HS-27A (cell line): ENCODE data around the gene IFT43.

Experiments used
- DNase-seq: peaks from one replicate; pipeline ENCODE4 v3.0.0-alpha.2; 2012; ENCODE audit warnings: low read depth, missing footprints

IFT43 gene

GRCh38 chr14:76015668-76016067 lies 30.1 kb downstream of the IFT43 start:
- DNase-seq, result no peak

GRCh38 chr14:76019676-76020075 lies 34.1 kb downstream of the IFT43 start:
- no peak for DNase-seq

GRCh38 chr14:76022991-76023390 lies 37.4 kb downstream of the IFT43 start:
- DNase-seq, result no peak

GRCh38 chr14:76023757-76024156 lies 38.2 kb downstream of the IFT43 start:
- DNase-seq, result no peak

GRCh38 chr14:76024211-76024907 lies 38.8 kb downstream of the IFT43 start:
- DNase-seq, result no peak

GRCh38 chr14:76034566-76034965 lies 49.0 kb downstream of the IFT43 start:
- DNase-seq, result no peak

GRCh38 chr14:76040704-76041103 lies 55.1 kb downstream of the IFT43 start:
- DNase-seq, result no peak

GRCh38 chr14:76045773-76046172 lies 60.2 kb downstream of the IFT43 start:
- no peak for DNase-seq

GRCh38 chr14:76050250-76050649 lies 64.7 kb downstream of the IFT43 start:
- DNase-seq, result no peak

GRCh38 chr14:76050797-76051392 lies 65.3 kb downstream of the IFT43 start:
- peak; percentile 24 for DNase-seq

- DNase-seq, result no peak
These were observed 66.3 kb downstream of the IFT43 start for GRCh38 chr14:76051717-76052465.

GRCh38 chr14:76053572-76054355 lies 68.2 kb downstream of the IFT43 start:
- no peak for DNase-seq

- DNase-seq, result no peak
These were observed 69.8 kb downstream of the IFT43 start for GRCh38 chr14:76055330-76055729.

- no peak for DNase-seq
These were observed 70.6 kb downstream of the IFT43 start for GRCh38 chr14:76056128-76056527.

GRCh38 chr14:76057914-76058313 lies 72.4 kb downstream of the IFT43 start:
- no peak for DNase-seq

GRCh38 chr14:76063327-76063726 lies 77.8 kb downstream of the IFT43 start:
- no peak for DNase-seq

GRCh38 chr14:76065519-76065918 lies 80.0 kb downstream of the IFT43 start:
- DNase-seq, result no peak

GRCh38 chr14:76067536-76067935 lies 82.0 kb downstream of the IFT43 start:
- DNase-seq, result no peak

- DNase-seq, result no peak
These were observed 88.2 kb downstream of the IFT43 start for GRCh38 chr14:76073717-76074116.

- no peak for DNase-seq
These were observed 91.8 kb downstream of the IFT43 start for GRCh38 chr14:76077340-76077739.

- DNase-seq, result no peak
These were observed 92.9 kb downstream of the IFT43 start for GRCh38 chr14:76078501-76078900.

GRCh38 chr14:76080025-76080424 lies 94.5 kb downstream of the IFT43 start:
- no peak for DNase-seq
